NB4 (cell line): ENCODE measurements around the gene CDH3.
A peak's percentile ranks its signal among the peaks of the same experiment; 100 is the strongest.

ENCODE experiments used
- DNase-seq: peaks from one replicate; pipeline ENCODE4 v3.0.0; 2010; ENCODE audit warnings: low read depth
- H3K4me3 ChIP-seq: one replicate; pipeline ENCODE4 v1.5.1; 2011; ENCODE audit warnings: mild to moderate bottlenecking, low read depth, low read length, moderate library complexity
- CTCF ChIP-seq: IDR thresholded peaks from one replicate; pipeline ENCODE4 v1.5.1; 2012; ENCODE audit warnings: low read depth, low read length
- MAX ChIP-seq: IDR thresholded peaks from 2 replicates; pipeline ENCODE4 v1.6.1; 2011; ENCODE audit warnings: low read depth, low read length
- MYC ChIP-seq: IDR thresholded peaks from 2 replicates; pipeline ENCODE4 v1.6.1; 2011; ENCODE audit warnings: low read depth, low read length
- POLR2A ChIP-seq: IDR thresholded peaks from 2 replicates; pipeline ENCODE4 v1.6.1; 2011; ENCODE audit warnings: mild to moderate bottlenecking; ENCODE audit not compliant: insufficient read length; ENCODE audit errors: extremely low read depth

CDH3 gene

GRCh38 chr16:68644715-68645493 lies at the start of gene CDH3:
TSS of gene CDH3 (plus strand) at chr16:68645310. CDS start at chr16:68645380, 70 bp downstream.
- TF ChIP-seq CTCF (no peak), MYC (no peak), POLR2A (no peak), MAX (no peak)
- DNase-seq, result peak; percentile 88
- no peak within 1 kb of the TSS for H3K4me3 ChIP-seq

GRCh38 chr16:68596266-68596665 lies 48.8 kb upstream of the CDH3 start:
- DNase-seq, result no peak
- no peak overlapping the region for H3K4me3 ChIP-seq
- TF ChIP-seq CTCF, result no peak
- TF ChIP-seq MYC, result no peak
- no peak for TF ChIP-seq MAX
- TF ChIP-seq POLR2A, result no peak

- H3K4me3 ChIP-seq, result no peak overlapping the region
- no peak for DNase-seq
- TF ChIP-seq MYC, result no peak
- no peak for TF ChIP-seq POLR2A
Observed at GRCh38 chr16:68599586-68599985, 45.5 kb upstream of the CDH3 start.

GRCh38 chr16:68605746-68606145 lies 39.4 kb upstream of the CDH3 start:
- H3K4me3 ChIP-seq, result no peak overlapping the region
- no peak for DNase-seq
- TF ChIP-seq MAX (no peak), CTCF (no peak), POLR2A (no peak), MYC (no peak)

GRCh38 chr16:68607443-68607842 lies 37.7 kb upstream of the CDH3 start:
- DNase-seq, result peak; percentile 31
- no peak overlapping the region for H3K4me3 ChIP-seq
- no peak for TF ChIP-seq POLR2A
- TF ChIP-seq MYC, result no peak
- no peak for TF ChIP-seq CTCF
- no peak for TF ChIP-seq MAX

- no peak for DNase-seq
- TF ChIP-seq CTCF, result no peak
- TF ChIP-seq MYC, result no peak
- no peak for TF ChIP-seq MAX
- TF ChIP-seq POLR2A, result no peak
Observed at GRCh38 chr16:68608330-68608729, 36.8 kb upstream of the CDH3 start.

More at GRCh38 chr16:68608330-68608729, 36.8 kb upstream of the CDH3 start:
- H3K4me3 ChIP-seq, result no peak overlapping the region
